ENCODE measurements around the gene PPM1E.
A peak's percentile ranks its signal among the peaks of the same experiment; 100 is the strongest.
"Not testable (repeated sequence)": the region's sequence is repeated elsewhere in the genome, so short reads cannot be mapped to it uniquely, and the experiment has no call there.

Gene PPM1E

GRCh38 chr17:58755577-58756245 is at the start of gene PPM1E:
PPM1E (plus strand) TSS chr17:58755854.
- peak; percentile 6 for DNase-seq

DNA sequence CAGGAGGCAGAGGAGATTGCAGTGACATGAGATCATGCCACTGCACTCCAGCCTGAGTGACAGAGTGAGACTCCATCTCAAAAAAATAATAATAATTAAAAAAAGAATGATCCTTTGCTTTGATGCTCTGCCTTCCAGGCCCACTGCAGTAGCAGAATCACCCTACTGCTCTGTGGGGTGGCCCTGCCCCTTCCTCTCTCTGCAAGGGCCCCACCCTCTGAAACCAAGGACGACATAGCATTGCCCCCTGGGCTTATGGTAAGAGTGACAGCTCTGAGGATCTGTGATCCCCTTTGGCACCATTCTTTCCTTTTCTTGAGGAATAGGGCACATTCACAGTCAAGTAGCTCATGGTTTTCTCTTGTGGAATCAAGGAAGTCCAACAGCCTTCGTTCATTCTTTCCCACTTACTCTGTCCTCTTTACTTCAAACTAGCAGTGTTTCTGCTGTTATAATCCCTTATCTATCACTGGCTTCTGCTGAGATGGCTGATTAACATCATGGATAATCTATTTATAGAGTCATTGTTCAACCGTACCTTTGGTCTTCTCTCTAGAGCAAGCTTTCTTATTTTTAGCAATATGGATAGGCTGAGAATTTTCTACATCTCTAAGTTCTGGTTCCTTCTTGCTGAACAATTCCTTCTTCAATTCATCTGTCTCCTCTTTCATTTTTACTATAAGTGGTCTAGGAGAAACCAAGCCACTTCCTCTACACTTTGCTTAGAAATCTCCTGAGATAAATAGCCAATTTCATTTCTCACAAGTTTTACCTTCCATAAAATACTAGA is 49.1 kb upstream of the PPM1E start:
- no peak for DNase-seq

DNA sequence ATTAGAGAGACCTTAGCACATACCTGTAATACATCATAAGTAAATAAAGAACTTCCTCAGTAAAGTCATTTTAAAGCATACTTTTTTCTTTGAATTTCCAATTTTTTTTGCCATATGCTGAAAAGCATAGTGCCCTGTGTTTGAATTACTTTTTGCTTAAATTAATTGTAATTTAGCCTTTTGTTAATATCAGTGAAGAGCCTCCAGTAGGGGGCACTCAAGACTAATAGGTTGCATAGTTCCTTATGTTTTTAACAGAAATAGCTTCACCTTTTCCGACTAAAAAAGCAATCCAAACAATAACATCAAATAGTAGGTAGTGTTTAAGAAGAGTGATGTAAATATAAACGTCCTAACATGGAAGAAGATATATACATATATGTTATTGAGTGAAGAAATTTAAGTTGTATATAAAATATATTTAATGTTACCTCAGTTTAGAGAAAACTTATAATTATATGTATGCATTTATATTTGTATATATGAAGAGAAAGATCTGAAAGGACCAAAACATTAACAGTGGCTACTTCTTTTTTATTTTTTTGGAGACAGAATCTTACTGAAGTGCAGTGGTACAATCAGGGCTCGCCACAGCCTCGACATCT is 44.6 kb upstream of the PPM1E start:
- DNase-seq = peak; percentile 47

DNA sequence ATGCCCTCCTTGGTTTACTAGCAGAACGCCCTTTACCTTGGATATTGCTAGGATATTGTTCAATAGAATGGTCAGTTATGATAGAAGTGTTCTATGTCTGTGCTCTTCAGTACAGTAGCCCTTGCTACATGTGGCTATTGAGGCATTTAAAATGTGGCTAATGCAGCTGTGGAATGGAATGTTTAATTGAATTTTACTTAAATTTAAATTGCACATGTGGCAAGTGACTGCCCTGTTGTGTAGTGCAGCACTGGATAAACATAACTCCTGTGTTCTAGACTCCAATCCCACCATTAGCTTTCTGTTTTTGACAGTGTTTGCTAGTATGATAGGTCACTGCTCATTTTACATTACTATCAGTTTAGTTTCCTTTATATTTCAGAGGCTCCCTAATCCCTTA is 33.4 kb upstream of the PPM1E start:
- no peak for DNase-seq

- no peak for DNase-seq
These were observed 33.0 kb upstream of the PPM1E start for GRCh38 chr17:58722696-58723095.

DNA sequence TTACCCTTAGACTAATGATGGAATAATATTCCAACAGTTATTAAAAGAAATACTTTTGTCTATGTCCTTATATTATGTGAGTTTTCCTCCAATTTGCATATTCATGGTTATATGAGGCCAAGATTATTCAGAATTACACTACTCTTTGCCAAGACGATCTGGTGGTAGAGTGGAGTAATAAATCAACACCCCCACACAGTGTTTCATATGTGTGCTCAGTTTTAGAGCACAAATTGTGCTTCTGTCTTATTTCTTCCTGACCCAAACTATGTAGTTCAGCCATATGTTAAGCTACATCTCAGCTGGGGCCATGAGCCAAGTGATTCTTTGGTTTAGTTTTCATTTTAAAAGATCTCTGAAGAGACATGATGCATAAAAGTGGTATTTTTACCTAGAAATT is 26.9 kb upstream of the PPM1E start:
- no peak for DNase-seq

DNA sequence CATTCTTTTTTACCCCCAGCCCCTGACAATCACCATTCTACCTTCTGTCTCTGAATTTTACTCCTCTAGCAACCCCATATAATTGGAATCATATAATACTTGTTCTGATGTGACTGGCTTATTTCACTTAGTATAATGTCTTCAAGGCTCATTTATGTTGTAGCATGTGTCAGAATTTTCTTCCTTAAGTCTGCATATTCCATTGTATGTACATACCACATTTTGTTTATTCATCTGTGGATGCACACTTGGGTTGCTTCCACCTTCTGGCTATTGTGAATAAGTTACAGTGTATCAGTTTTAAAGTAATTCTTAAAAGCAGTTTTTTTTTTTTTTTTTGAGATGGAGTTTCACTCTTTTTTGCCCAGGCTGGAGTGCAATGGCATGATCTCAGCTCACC is 24.7 kb upstream of the PPM1E start:
- no peak for DNase-seq

DNA sequence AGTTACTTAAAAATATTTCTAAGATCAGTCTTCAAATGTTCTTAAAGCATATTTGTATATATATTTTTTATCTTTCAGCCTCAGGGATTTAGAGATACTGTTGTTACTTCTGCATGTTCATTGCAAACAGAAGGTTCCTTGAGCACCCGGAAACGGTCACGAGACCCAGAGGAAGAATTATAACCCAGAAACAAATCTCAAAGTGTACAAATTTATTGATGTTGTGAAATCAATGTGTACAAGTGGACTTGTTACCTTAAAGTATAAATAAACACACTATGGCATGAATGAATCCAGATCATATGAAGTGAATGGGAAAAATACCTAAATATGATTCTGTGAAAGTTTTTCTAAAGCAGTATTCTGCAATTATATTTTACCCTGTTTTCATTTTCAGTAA is 21.6 kb upstream of the PPM1E start:
- DNase-seq = no peak

GRCh38 chr17:58734811-58735210 is 20.8 kb upstream of the PPM1E start:
- no peak for DNase-seq

- DNase-seq = no peak
These were observed 14.5 kb upstream of the PPM1E start for GRCh38 chr17:58741121-58741625.

DNA sequence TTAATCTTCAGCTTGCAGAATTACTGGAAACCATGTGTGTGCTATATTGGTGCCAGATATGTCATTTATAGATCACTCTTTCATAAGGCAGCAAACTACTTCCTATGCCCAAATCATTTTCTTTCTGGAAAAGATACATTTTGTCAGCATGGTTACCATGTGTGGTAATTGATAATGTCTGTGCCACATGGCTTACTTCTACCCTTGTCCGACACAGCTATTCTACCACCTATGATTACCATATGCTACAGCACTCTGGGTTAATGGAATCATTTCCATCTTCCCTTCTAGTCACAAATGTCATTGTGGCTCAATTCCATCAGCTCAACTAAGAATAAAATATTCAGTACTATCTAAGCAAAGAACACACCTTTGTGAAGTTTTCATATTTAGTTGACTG is 8.0 kb upstream of the PPM1E start:
- no peak for DNase-seq

- not testable (repeated sequence) for DNase-seq
These were observed 6.0 kb upstream of the PPM1E start for GRCh38 chr17:58749627-58750026.

DNA sequence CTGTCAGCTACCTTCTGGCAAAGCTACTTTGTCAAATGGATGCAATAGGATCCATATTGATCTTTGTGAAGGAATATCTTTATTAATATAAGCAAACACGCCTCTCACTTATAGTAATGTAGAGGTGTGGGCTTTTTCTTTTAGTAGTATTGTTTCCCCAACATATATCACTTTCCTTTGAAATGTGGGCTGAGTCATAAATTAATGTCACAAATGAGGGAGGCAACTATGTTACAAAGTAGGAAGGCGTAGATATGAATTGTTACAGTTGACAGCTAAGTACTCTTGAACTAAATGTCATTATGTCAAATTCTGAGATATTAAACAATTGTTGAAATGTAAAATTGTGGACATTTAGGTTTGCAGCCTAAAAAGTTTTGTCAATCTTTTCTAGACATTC is 2.6 kb upstream of the PPM1E start:
- no peak for DNase-seq

DNA sequence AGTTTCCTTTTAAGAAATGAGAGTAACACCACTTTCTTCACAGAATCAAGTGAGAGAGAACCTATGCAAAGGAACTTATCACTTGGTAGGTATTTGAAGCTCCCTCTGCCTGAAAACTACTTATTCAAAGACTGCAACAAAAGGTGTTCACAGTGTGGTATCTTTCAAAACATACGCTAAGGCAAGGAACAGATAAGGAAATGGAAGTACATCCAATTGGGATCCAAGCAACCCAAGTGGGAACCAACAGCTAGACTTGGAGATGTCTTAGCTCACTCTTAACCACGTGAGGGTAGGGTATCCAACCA is 431 bp upstream of the PPM1E start:
- no peak for DNase-seq

GRCh38 chr17:58756246-58757161 is 850 bp downstream of the PPM1E start:
- no peak for DNase-seq

DNA sequence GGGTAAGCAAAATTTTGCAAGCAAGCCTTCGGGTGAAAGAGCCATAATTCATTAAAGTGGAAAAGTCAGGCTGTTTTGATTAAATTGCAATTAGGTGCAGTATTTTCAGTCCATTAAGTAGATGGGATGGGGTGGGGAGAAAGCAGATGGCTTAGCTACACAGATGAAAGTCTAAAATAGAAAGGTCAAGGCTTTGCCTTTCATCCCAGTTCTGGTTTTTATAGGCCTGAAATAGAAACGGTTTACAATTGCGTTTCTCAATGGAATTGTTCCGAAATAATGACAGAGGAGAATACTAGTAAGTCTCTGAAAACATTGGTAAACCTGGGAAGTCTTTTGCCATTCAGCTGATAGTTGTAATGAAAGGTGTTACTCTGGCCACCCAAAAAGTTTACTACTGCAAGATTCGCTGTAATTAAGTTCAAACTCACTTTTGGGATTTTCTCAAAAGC is 1.5 kb downstream of the PPM1E start:
- DNase-seq = no peak

DNA sequence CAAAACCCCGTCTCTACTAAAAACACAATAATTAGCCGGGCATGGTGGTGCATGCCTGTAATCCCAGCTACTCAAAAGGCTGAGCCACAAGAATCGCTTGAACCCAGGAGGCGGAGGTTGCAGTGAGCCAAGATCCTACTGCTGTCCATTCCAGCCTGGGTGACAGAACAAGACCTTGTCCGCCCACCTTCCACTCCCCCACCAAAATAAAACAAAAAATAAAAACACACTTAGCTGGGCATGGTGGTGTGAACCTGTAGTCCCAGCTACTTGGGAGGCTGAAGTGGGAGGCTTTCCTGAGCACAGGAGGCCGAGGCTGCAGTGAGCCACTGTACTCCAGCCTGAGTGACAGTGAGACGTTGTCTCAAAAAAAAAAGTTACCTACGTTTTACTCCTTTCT is 3.2 kb downstream of the PPM1E start:
- no peak for DNase-seq

GRCh38 chr17:58759522-58759921 is 3.9 kb downstream of the PPM1E start:
- DNase-seq = no peak

DNA sequence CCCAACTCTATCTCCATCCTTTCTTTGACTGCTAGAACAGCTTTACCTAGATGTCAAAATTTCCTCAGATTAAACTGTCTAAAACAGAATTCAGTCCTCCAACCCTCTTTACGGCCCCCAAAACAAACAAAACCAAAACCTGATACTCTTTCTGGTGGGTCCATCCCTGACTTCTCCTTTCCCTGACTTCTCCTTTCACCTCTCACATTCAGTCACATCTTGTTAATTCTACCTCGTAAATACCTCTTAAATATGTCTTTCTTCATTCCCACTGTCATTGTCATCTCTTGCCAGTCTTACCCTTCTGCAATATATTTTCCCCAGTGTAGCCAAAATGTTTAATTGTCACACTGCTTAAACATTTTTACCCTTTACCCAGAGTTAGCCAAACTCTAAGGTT is 4.6 kb downstream of the PPM1E start:
- no peak for DNase-seq

DNA sequence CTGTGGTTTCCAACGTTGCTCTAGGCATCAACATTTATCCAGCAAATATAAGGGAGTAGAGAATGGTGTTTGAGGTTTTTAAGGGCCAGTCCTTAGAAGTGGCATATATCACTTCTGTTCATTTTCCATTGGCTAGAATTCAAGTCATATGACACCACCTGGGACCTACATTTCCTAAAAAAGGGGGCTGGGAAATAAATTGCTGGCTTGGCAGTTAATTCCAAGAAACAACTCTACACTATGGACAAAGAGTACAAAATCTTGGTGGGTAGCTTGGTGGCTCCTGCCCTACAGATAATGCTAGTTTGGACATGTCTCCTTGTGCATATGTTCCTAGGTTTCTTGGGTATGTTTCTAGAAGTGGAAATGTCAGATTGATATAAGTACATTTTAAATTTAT is 7.6 kb downstream of the PPM1E start:
- no peak for DNase-seq

DNA sequence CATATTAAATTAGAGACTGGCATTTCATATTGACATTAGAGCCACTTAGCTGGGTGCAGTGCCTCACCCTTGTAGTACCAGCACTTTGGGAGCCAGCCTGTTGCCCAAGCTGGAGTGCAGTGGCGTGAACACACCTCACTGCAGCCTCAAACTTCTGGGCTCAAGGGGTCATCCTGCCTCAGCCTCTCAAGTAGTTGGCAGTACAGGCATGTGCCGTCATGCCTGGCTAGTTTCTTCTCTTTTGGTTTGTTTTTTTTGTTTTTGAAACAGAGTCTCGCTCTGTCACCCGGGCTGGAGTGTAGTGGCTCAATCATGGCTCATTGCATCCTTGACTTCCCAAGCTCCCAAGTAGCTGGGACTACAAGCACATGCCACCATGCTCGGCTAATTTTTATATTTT is 8.7 kb downstream of the PPM1E start:
- DNase-seq = no peak

DNA sequence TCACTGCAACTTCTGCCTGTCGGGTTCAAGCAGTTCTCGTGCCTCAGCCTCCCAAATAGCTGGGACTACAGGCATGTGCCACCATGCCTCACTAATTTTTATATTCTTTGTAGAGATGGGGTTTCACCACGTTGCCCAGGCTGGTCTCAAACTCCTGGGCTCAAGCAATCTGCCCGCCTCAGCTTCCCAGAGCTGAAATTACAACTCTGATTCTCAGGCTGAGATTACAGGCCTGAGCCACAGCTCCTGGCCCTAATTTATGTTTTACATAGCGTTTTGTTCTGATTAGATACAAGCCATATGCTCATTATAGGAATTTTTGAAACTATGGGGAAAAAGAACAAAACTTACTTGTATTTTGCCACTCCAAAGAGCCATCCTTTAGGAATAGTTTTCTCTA is 22.8 kb downstream of the PPM1E start:
- DNase-seq = not testable (repeated sequence)

- DNase-seq = no peak
These were observed 23.8 kb downstream of the PPM1E start for GRCh38 chr17:58779446-58779845.
